Activated B cell treated with CpG ODN at 0.5 μM for 24 hours (primary cell): ENCODE results near the gene PDLIM5. TPM values are rescaled to one million over a fixed set of nuclear protein-coding genes. Genes with fewer than 3 reads are reported as not detected.
A peak's percentile ranks its signal among the peaks of the same experiment; 100 is the strongest.

Experiments used
- ATAC-seq: fragments of 200-7000 bp; cut with Tn5 transposase; one replicate; pipeline ENCODE4 v1.10.0; 2021; ENCODE audit warnings: low read depth, mild to moderate bottlenecking, moderate library complexity
- CTCF ChIA-PET: fragments of 350-600 bp; sonication (Branson Sonifier 250); formaldehyde crosslinking; loops from one replicate; lab custom pipeline; 2021; ENCODE audit warnings: antibody characterized with exemption; lab: Charles Lee
- POLR2A ChIA-PET: fragments of 350-600 bp; sonication (Branson Sonifier 250); formaldehyde crosslinking; loops from one replicate; lab custom pipeline; 2021; ENCODE audit warnings: antibody characterized with exemption; lab: Charles Lee
- DNase-seq: peaks from one replicate; pipeline ENCODE4 v3.0.0; 2022
- H3K27ac Mint-ChIP-seq: one replicate; pipeline ENCODE4 v1.8.0; 2020; ENCODE audit warnings: mixed read lengths
- H3K27me3 Mint-ChIP-seq: one replicate; pipeline ENCODE4 v1.8.0; 2021; ENCODE audit warnings: mixed read lengths
- H3K36me3 Mint-ChIP-seq: one replicate; pipeline ENCODE4 v1.8.0; 2021; ENCODE audit warnings: low read depth, mixed read lengths
- H3K4me1 Mint-ChIP-seq: one replicate; pipeline ENCODE4 v1.8.0; 2021; ENCODE audit warnings: mixed read lengths
- H3K4me3 Mint-ChIP-seq: one replicate; pipeline ENCODE4 v1.8.0; 2020; ENCODE audit warnings: mild to moderate bottlenecking, mixed read lengths
- H3K9me3 Mint-ChIP-seq: one replicate; pipeline ENCODE4 v1.8.0; 2020; ENCODE audit warnings: mixed read lengths
- intact Hi-C: fragments of 100-400 bp; cut with micrococcal nuclease; formaldehyde crosslinking; loops from one replicate; pipeline ENCODE4 v1.15.1; 2024
- total RNA-seq: library from RNA; stranded (reverse); gene quantifications from 2 replicates; pipeline ENCODE4 v1.2.3, GENCODE V29; 2022
- TF ChIP-seq, protein P1 (sequence below): fragments of 200-600 bp; IDR thresholded peaks from one replicate; pipeline ENCODE4 v1.8.0; 2022; ENCODE audit warnings: antibody characterized with exemption, mild to moderate bottlenecking

PDLIM5 gene
- total RNA-seq, 1 donor from 2014 or later, result 36.5 TPM

GRCh38 chr4:94452476-94453371 is 982 bp downstream of the PDLIM5 start:
- H3K4me3 Mint-ChIP-seq, result peak overlapping the region; percentile 90
- POLR2A ChIA-PET, result interaction anchor here (1.3 kb wide), 1 partner anchor 245 kb away, joined by 8 read pairs; the partner anchor contains the start of gene SMARCAD1
- H3K36me3 Mint-ChIP-seq, result peaks cover 8% of the 10 kb centered on the region
- intact Hi-C loops, result no loop called here
- no peak for ATAC-seq
- CTCF ChIA-PET, result no interaction called here
- H3K9me3 Mint-ChIP-seq, result no peaks in the 10 kb centered on the region
- TF ChIP-seq, protein P1, sequence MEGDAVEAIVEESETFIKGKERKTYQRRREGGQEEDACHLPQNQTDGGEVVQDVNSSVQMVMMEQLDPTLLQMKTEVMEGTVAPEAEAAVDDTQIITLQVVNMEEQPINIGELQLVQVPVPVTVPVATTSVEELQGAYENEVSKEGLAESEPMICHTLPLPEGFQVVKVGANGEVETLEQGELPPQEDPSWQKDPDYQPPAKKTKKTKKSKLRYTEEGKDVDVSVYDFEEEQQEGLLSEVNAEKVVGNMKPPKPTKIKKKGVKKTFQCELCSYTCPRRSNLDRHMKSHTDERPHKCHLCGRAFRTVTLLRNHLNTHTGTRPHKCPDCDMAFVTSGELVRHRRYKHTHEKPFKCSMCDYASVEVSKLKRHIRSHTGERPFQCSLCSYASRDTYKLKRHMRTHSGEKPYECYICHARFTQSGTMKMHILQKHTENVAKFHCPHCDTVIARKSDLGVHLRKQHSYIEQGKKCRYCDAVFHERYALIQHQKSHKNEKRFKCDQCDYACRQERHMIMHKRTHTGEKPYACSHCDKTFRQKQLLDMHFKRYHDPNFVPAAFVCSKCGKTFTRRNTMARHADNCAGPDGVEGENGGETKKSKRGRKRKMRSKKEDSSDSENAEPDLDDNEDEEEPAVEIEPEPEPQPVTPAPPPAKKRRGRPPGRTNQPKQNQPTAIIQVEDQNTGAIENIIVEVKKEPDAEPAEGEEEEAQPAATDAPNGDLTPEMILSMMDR, result no peak
- DNase-seq, result no peak
- H3K4me1 Mint-ChIP-seq, result peaks cover 28% of the 10 kb centered on the region
- H3K27me3 Mint-ChIP-seq, result peaks cover 6% of the 10 kb centered on the region
- peak overlapping the region; percentile 72 for H3K27ac Mint-ChIP-seq

- ChIA-PET CTCF (no interaction called here), POLR2A (no interaction called here)
- Mint-ChIP-seq H3K36me3 (peaks cover 8% of the 10 kb centered on the region), H3K27ac (no peak overlapping the region), H3K4me1 (peaks cover 29% of the 10 kb centered on the region), H3K4me3 (peak overlapping the region; percentile 90), H3K27me3 (peaks cover 4% of the 10 kb centered on the region), H3K9me3 (no peaks in the 10 kb centered on the region)
- intact Hi-C loops, result no loop called here
- TF ChIP-seq, protein P1, result no peak
- no peak for DNase-seq
- no peak for ATAC-seq
Measured at GRCh38 chr4:94453391-94453963, 1.7 kb downstream of the PDLIM5 start.

DNA sequence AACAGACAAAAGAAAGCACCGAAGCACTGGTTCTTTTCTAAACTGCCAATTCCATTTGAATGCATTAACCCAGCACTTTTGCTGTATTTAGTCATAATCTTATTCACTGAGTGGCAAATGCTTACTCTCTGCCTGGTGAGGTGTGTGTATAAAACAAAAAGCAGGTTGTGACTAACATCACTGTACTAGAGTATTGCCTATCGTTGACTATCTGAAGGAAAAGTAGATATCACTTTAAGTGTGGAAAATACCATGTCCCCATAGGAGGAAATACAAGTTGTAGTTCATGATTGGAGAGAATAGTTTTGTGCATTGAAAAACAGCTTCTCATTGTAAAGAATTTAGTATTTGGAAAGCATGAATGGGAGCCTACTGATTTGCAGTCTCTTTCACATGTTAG is 2.7 kb downstream of the PDLIM5 start:
- peaks cover 2% of the 10 kb centered on the region for H3K27me3 Mint-ChIP-seq
- no peak overlapping the region for H3K27ac Mint-ChIP-seq
- intact Hi-C loops, result no loop called here
- DNase-seq, result no peak
- peaks cover 29% of the 10 kb centered on the region for H3K4me1 Mint-ChIP-seq
- ATAC-seq, result no peak
- H3K36me3 Mint-ChIP-seq, result peaks cover 8% of the 10 kb centered on the region
- POLR2A ChIA-PET, result no interaction called here
- CTCF ChIA-PET, result no interaction called here
- H3K4me3 Mint-ChIP-seq, result no peak overlapping the region
- TF ChIP-seq, protein P1, result no peak
- H3K9me3 Mint-ChIP-seq, result no peaks in the 10 kb centered on the region

- DNase-seq (no peak), ATAC-seq (no peak)
- Mint-ChIP-seq H3K36me3 (peaks cover 11% of the 10 kb centered on the region), H3K27me3 (peaks cover 2% of the 10 kb centered on the region), H3K9me3 (no peaks in the 10 kb centered on the region), H3K27ac (no peak overlapping the region), H3K4me3 (no peak overlapping the region), H3K4me1 (peaks cover 29% of the 10 kb centered on the region)
- intact Hi-C loops, result no loop called here
- TF ChIP-seq, protein P1, result no peak
- CTCF ChIA-PET, result no interaction called here
- POLR2A ChIA-PET, result no interaction called here
Measured at GRCh38 chr4:94455081-94455480, 3.3 kb downstream of the PDLIM5 start.

DNA sequence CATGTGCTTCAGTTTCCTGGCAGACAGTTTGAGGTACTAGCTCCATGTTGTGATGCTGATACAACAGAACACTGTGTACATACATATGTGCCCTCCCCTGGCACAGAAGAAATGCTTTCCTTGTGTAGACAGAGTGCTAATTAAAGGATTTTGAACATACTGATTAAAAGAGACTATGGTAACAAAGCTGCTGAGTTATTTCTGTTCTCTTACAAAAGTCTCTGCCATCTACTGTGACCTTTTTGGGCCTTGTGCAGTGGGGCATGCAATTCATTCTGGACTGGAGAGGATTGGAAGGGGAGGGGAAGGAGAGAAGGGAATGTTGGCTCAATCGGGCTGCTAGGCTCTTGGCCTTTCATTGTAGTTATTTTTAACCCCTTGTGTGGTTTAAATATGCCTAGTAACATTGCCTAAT is 6.0 kb downstream of the PDLIM5 start:
- CTCF ChIA-PET, result no interaction called here
- Mint-ChIP-seq H3K36me3 (peaks cover 11% of the 10 kb centered on the region), H3K27ac (no peak overlapping the region), H3K9me3 (no peaks in the 10 kb centered on the region), H3K4me3 (no peak overlapping the region), H3K27me3 (no peaks in the 10 kb centered on the region), H3K4me1 (peaks cover 20% of the 10 kb centered on the region)
- DNase-seq (no peak), ATAC-seq (no peak)
- TF ChIP-seq, protein P1, result no peak
- POLR2A ChIA-PET, result no interaction called here
- intact Hi-C loops, result no loop called here
